A549 (cell line): ENCODE data around the gene FHIP1B. TPM values are rescaled to one million over a fixed set of nuclear protein-coding genes. Genes with fewer than 3 reads are reported as not detected.

ENCODE experiments used
- ATAC-seq, 2 experiments: fragments of 200-7000 bp in 1 of 2; fragments of >200 bp in 1 of 2; cut with Nextera tagmentation in 1 of 2; cut with Tn5 transposase in 1 of 2; 3 replicates each; pipeline versions ENCODE4 v1.8.0 to v1.9.1; 2018 to 2020; ENCODE audit warnings: mild to moderate bottlenecking in 1 of 2, moderate library complexity in 1 of 2
- CTCF ChIA-PET: fragments of 300-600 bp; sonication (Branson Sonifier 250); formaldehyde crosslinking; extraction: SDS; loops from one replicate; lab custom pipeline; 2021; ENCODE audit warnings: antibody characterized with exemption, inconsistent platforms; lab: Yijun Ruan, JAX
- POLR2A ChIA-PET: fragments of 350-600 bp; formaldehyde crosslinking; extraction: SDS; loops from one replicate; lab custom pipeline; 2021; ENCODE audit warnings: antibody characterized with exemption, inconsistent platforms; lab: Yijun Ruan, JAX
- DNase-seq, 2 experiments: peaks; one replicate each; pipeline versions ENCODE4 v3.0.0 to v3.0.0-alpha.2; 2011 to 2016; ENCODE audit warnings: low read depth in 1 of 2, low spot score in 1 of 2
- FAIRE-seq: peaks from 2 replicates; lab custom pipeline; 2011; peaks lifted over from hg19 to GRCh38; lab: Jason Lieb, UNC
- H3K27ac ChIP-seq, 2 experiments: fragments of >200 bp; sonication (Bioruptor Twin); formaldehyde crosslinking; 3 replicates each; pipeline ENCODE4 v1.5.1; 2016 to 2017
- H3K4me1 ChIP-seq: fragments of >200 bp; sonication (Bioruptor Twin); formaldehyde crosslinking; 3 replicates; pipeline ENCODE4 v1.6.1; 2016
- H3K4me2 ChIP-seq: fragments of >200 bp; sonication (Bioruptor Twin); formaldehyde crosslinking; 3 replicates; pipeline ENCODE4 v1.6.1; 2016
- H3K4me3 ChIP-seq: fragments of >200 bp; sonication (Bioruptor Twin); formaldehyde crosslinking; 3 replicates; pipeline ENCODE4 v1.5.1; 2016
- H3K9me3 ChIP-seq: fragments of >200 bp; sonication (Bioruptor Twin); formaldehyde crosslinking; 3 replicates; pipeline ENCODE4 v1.6.1; 2016
- ATOH8 ChIP-seq: fragments of 250-450 bp; sonication (Bioruptor Pico); IDR thresholded peaks from 2 replicates; pipeline ENCODE4 v1.5.0; 2020; ENCODE audit warnings: low read depth, mild to moderate bottlenecking, moderate library complexity
- CTCF ChIP-seq: fragments of >200 bp; sonication (Bioruptor Twin); formaldehyde crosslinking; IDR thresholded peaks from 3 replicates; pipeline ENCODE4 v1.5.1; 2016
- EHF ChIP-seq: fragments of 250-450 bp; sonication (Bioruptor Pico); IDR thresholded peaks from 2 replicates; pipeline ENCODE4 v1.5.0; 2020; ENCODE audit warnings: mild to moderate bottlenecking
- FOXS1 ChIP-seq: fragments of 250-450 bp; sonication (Bioruptor Pico); IDR thresholded peaks from 2 replicates; pipeline ENCODE4 v1.5.0; 2020; ENCODE audit warnings: mild to moderate bottlenecking, moderate library complexity
- GATA3 ChIP-seq: IDR thresholded peaks from 2 replicates; pipeline ENCODE4 v1.6.1; 2012; ENCODE audit warnings: borderline replicate concordance
- HDAC2 ChIP-seq: fragments of 200-600 bp; sonication (generic); IDR thresholded peaks from 2 replicates; pipeline ENCODE4 v1.6.1; 2016
- HEYL ChIP-seq: fragments of 250-450 bp; sonication (Bioruptor Pico); IDR thresholded peaks from 2 replicates; pipeline ENCODE4 v1.8.0; 2021; ENCODE audit warnings: mild to moderate bottlenecking, moderate library complexity
- JUN ChIP-seq, 2 experiments: fragments of >200 bp; sonication (Bioruptor Twin); formaldehyde crosslinking; IDR thresholded peaks; 2 replicates in 1 of 2; 3 replicates in 1 of 2; pipeline ENCODE4 v1.6.1; 2016 to 2017
- KDM1A ChIP-seq: fragments of 200-600 bp; sonication (generic); IDR thresholded peaks from 2 replicates; pipeline ENCODE4 v1.6.1; 2016; ENCODE audit warnings: low read depth, mild to moderate bottlenecking
- NFE2L2 ChIP-seq: fragments of 150-350 bp; conservative IDR thresholded peaks from 2 replicates; pipeline ENCODE4 v1.6.1; 2014; ENCODE audit warnings: low read length
- PHF8 ChIP-seq: fragments of 200-600 bp; sonication (generic); IDR thresholded peaks from 2 replicates; pipeline ENCODE4 v1.6.1; 2016; ENCODE audit warnings: low read depth, mild to moderate bottlenecking, antibody characterized with exemption, moderate library complexity, borderline replicate concordance
- RARB ChIP-seq: fragments of 250-450 bp; sonication (Bioruptor Pico); IDR thresholded peaks from 2 replicates; pipeline ENCODE4 v1.8.0; 2021; ENCODE audit warnings: mild to moderate bottlenecking, moderate library complexity
- TP53 ChIP-seq: fragments of 250-450 bp; sonication (Bioruptor Pico); IDR thresholded peaks from 2 replicates; pipeline ENCODE4 v1.5.0; 2021; ENCODE audit warnings: mild to moderate bottlenecking, moderate library complexity
- ZFP36 ChIP-seq: fragments of 450-650 bp; IDR thresholded peaks from 2 replicates; pipeline ENCODE4 v1.6.1; 2014; ENCODE audit warnings: borderline replicate concordance; ENCODE audit not compliant: partially characterized antibody
- ZNF302 ChIP-seq: fragments of 250-450 bp; sonication (Bioruptor Pico); IDR thresholded peaks from 2 replicates; pipeline ENCODE4 v1.9.0; 2021; ENCODE audit warnings: inconsistent platforms, mild to moderate bottlenecking, moderate library complexity
- ZSCAN20 ChIP-seq: fragments of 250-450 bp; sonication (Bioruptor Pico); IDR thresholded peaks from 2 replicates; pipeline ENCODE4 v1.8.0; 2022; ENCODE audit warnings: mild to moderate bottlenecking, moderate library complexity
- WGBS: methylation state at CpG from one replicate; pipeline ENCODE4 v1.1.6; 2017; ENCODE audit errors: missing lambda C conversion rate; 5-methylcytosine and 5-hydroxymethylcytosine counted together
- polyA plus RNA-seq, 4 experiments: library from polyadenylated mRNA; depleted of rRNA in 3 of 4; stranded (reverse); fragments of >200 nt; fragmentation: RNase III in 1 of 4; extraction: RNeasy Plus Mini Kit Qiagen cat#74134 plus additional on column Dnase treatment in 1 of 4; gene quantifications; 2 replicates in 3 of 4; 3 replicates in 1 of 4; pipeline ENCODE4 v1.2.3, GENCODE V29; 2011 to 2017
- TF ChIP-seq, protein P1 (sequence below): fragments of 150-350 bp; IDR thresholded peaks from 2 replicates; pipeline ENCODE4 v1.6.1; 2014; ENCODE audit warnings: low read depth, mild to moderate bottlenecking, low read length
- TF ChIP-seq, protein P2 (sequence below): IDR thresholded peaks from 2 replicates; pipeline ENCODE4 v1.6.1; 2012; ENCODE audit warnings: low read depth, borderline replicate concordance

FHIP1B gene
- polyA plus RNA-seq, 2 of the 4 experiments (the other 2 are of a cell fraction): 14.3 to 19.4 TPM

DNA sequence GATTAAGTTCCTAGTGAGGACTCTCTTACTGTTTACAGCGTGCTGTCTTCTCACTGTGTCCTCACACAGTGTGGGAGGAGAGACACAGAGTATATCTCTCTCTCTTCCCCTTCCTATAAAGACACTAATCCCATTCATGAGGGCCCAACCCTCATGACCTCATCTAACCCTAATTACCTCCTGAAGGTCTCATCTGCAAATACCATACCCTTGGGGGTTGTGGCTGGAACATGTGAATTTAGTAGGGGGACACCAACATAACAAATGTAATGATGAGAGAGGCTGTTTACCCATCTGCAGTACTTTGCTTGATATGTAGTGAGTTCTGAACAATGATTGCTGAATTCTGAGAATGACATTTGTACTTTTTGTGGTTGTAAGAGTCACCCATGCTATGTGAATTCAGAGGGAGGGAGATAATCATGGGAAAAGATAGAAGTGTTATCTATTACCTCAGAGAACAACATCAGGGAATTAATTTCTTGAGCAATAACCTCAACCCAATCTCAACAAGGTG lies 40.3 kb downstream of the FHIP1B start:
- TF ChIP-seq ATOH8 (CRISPR knock-in tag): no peak
- no peak for TF ChIP-seq NFE2L2
- no peak for TF ChIP-seq RARB (CRISPR knock-in tag)
- TF ChIP-seq, all 56 proteins: peak for 0
- ATAC-seq (peak; percentile 25 to 47; a peak in 1 of 6 replicates), FAIRE-seq (no peak), DNase-seq (no peak)
- H3K27ac ChIP-seq: no peak overlapping the region
- 6% methylated on average over 1 of the region's 1 CpG for WGBS
- POLR2A ChIA-PET: no interaction called here
- no peaks in the 10 kb centered on the region for H3K9me3 ChIP-seq
- H3K4me2 ChIP-seq: no peak overlapping the region
- no peaks in the 10 kb centered on the region for H3K4me1 ChIP-seq
- CTCF ChIA-PET: no interaction called here
- H3K4me3 ChIP-seq: no peak overlapping the region

DNA sequence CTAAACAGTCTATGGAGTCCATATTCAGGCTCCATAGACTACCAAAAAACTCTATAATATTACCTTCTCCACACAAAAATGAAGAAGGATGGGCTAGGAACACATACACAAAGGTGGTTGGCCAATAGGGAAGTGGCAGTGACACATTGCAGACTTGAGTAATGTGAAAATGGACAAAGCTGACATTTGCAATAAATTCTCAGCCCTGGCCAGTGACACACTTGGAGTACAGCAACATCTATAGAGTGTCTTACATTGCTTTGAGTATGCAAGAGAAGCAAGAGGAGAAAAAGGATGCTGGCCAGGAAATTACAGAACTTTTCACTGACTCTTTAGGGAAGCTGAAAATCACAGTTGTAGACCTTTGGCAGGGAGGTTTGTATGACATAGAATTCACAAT lies 42.7 kb downstream of the FHIP1B start:
- ChIA-PET CTCF (interaction anchor here (1.0 kb wide), 1 partner anchor 107 kb away, joined by 3 read pairs; no protein-coding TSS in a partner anchor), POLR2A (no interaction called here)
- FAIRE-seq: no peak
- TF ChIP-seq TP53 (CRISPR knock-in tag): no peak
- TF ChIP-seq, protein P1, sequence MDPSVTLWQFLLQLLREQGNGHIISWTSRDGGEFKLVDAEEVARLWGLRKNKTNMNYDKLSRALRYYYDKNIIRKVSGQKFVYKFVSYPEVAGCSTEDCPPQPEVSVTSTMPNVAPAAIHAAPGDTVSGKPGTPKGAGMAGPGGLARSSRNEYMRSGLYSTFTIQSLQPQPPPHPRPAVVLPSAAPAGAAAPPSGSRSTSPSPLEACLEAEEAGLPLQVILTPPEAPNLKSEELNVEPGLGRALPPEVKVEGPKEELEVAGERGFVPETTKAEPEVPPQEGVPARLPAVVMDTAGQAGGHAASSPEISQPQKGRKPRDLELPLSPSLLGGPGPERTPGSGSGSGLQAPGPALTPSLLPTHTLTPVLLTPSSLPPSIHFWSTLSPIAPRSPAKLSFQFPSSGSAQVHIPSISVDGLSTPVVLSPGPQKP: no peak
- no peak for TF ChIP-seq EHF (CRISPR knock-in tag)
- H3K27ac ChIP-seq: no peak overlapping the region
- no peak for DNase-seq
- H3K4me3 ChIP-seq: no peak overlapping the region
- H3K4me2 ChIP-seq: no peak overlapping the region
- H3K4me1 ChIP-seq: no peaks in the 10 kb centered on the region
- H3K9me3 ChIP-seq: no peaks in the 10 kb centered on the region
- ATAC-seq: no peak

DNA sequence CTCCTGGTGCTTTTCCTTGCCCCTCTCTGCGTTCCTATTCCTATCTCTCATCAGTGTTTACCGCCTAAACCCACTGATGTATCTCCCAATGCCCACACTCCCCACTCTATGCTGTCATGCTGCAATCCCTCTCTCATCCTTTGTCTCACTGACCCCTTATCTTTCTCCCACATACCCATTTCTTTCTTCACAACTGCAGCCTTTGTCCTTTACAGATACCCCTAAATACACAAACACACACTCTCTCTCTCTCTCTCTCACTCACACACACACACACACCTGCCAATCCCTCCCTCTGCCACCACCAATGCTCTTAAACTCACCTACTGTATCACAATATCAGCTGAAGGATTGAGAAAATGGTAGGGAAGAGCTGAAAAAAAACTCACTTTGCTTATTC lies 59.0 kb downstream of the FHIP1B start:
- Histone ChIP-seq H3K4me2 (no peak overlapping the region), H3K4me1 (no peaks in the 10 kb centered on the region), H3K4me3 (no peak overlapping the region), H3K27ac (no peak overlapping the region), H3K9me3 (no peaks in the 10 kb centered on the region)
- TF ChIP-seq GATA3 (no peak), HDAC2 (no peak), ZSCAN20 (CRISPR knock-in tag) (no peak), JUN (IDR thresholded peaks at IDR 0.05) (no peak), FOXS1 (no peak), CTCF (no peak), HEYL (CRISPR knock-in tag) (no peak), ZFP36 (no peak)
- FAIRE-seq (no peak), ATAC-seq (no peak), DNase-seq (no peak)
- CTCF ChIA-PET: interaction anchor here (0.9 kb wide), 1 partner anchor 184 kb away, joined by 3 read pairs; no protein-coding TSS in a partner anchor
- 0% methylated on average over 2 of the region's 2 CpGs for WGBS
- POLR2A ChIA-PET: no interaction called here

- no peak within 1 kb of the TSS for H3K27ac ChIP-seq
- FAIRE-seq (no peak), ATAC-seq (no peak), DNase-seq (no peak)
- H3K9me3 ChIP-seq: peaks cover 4% of the 10 kb centered on the region; the same call in 1 of the 3 replicates
- ChIA-PET CTCF (interaction anchor here (0.6 kb wide), 1 partner anchor 13 kb away, joined by 3 read pairs; no protein-coding TSS in a partner anchor), POLR2A (no interaction called here)
- H3K4me1 ChIP-seq: no peaks in the 10 kb centered on the region
- H3K4me3 ChIP-seq: no peak within 1 kb of the TSS
- no peak for TF ChIP-seq PHF8
- TF ChIP-seq, protein P2, sequence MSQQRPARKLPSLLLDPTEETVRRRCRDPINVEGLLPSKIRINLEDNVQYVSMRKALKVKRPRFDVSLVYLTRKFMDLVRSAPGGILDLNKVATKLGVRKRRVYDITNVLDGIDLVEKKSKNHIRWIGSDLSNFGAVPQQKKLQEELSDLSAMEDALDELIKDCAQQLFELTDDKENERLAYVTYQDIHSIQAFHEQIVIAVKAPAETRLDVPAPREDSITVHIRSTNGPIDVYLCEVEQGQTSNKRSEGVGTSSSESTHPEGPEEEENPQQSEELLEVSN: no peak
- TF ChIP-seq ZNF302 (CRISPR knock-in tag): no peak
- no peak for TF ChIP-seq KDM1A
- TF ChIP-seq RARB (CRISPR knock-in tag): no peak
- no peak within 1 kb of the TSS for H3K4me2 ChIP-seq
- 3% methylated on average over 1 of the region's 1 CpG for WGBS
Measured at GRCh38 chr11:6170226-6170625, 64.2 kb downstream of the FHIP1B start, which contains the start of gene OR52B2. OR52B2 (minus strand) TSS chr11:6170326; CDS start chr11:6170326, 0 bp downstream.
